IPS-NIHi7 (cell line): ENCODE data around the gene MXD1.

Experiments
- DNase-seq: peaks from one replicate; pipeline ENCODE4 v3.0.0; 2012; ENCODE audit warnings: mixed read lengths; ENCODE audit errors: extremely low spot score

MXD1 gene

GRCh38 chr2:69952336-69953115 is 37.6 kb downstream of the MXD1 start:
- no peak for DNase-seq

- no peak for DNase-seq
Observed at GRCh38 chr2:69954084-69954483, 39.2 kb downstream of the MXD1 start.

GRCh38 chr2:69955029-69955428 is 40.1 kb downstream of the MXD1 start:
- no peak for DNase-seq

GRCh38 chr2:69956475-69956979 is 41.6 kb downstream of the MXD1 start:
- no peak for DNase-seq

- no peak for DNase-seq
Observed at GRCh38 chr2:69957965-69958364, 43.1 kb downstream of the MXD1 start.

GRCh38 chr2:69958480-69958879 is 43.6 kb downstream of the MXD1 start:
- DNase-seq, result no peak

GRCh38 chr2:69959425-69959824 is 44.5 kb downstream of the MXD1 start:
- DNase-seq, result no peak

GRCh38 chr2:69960821-69961220 is 45.9 kb downstream of the MXD1 start:
- DNase-seq, result no peak

- DNase-seq, result no peak
Observed at GRCh38 chr2:69961496-69961895, 46.6 kb downstream of the MXD1 start, which contains the start of gene ASPRV1. Gene ASPRV1, minus strand, starts transcription at chr2:69961631. Its CDS starts 195 bp downstream, at chr2:69961436.

- DNase-seq, result no peak
Observed at GRCh38 chr2:69962986-69963730, 48.2 kb downstream of the MXD1 start.

- no peak for DNase-seq
Observed at GRCh38 chr2:69964353-69964841, 49.5 kb downstream of the MXD1 start.

- no peak for DNase-seq
Observed at GRCh38 chr2:69965756-69966445, 51.0 kb downstream of the MXD1 start.

GRCh38 chr2:69966496-69966895 is 51.6 kb downstream of the MXD1 start:
- no peak for DNase-seq

- DNase-seq, result no peak
Observed at GRCh38 chr2:69968609-69969008, 53.7 kb downstream of the MXD1 start.

- no peak for DNase-seq
Observed at GRCh38 chr2:69969126-69969983, 54.4 kb downstream of the MXD1 start.

GRCh38 chr2:69969991-69970390 is 55.1 kb downstream of the MXD1 start:
- no peak for DNase-seq

- DNase-seq, result no peak
Observed at GRCh38 chr2:69972822-69973221, 57.9 kb downstream of the MXD1 start.

GRCh38 chr2:69973335-69973735 is 58.4 kb downstream of the MXD1 start:
- DNase-seq, result no peak

- DNase-seq, result peak; percentile 46
Observed at GRCh38 chr2:69975136-69975852, 60.4 kb downstream of the MXD1 start.

- DNase-seq, result no peak
Observed at GRCh38 chr2:69975853-69976462, 61.0 kb downstream of the MXD1 start.
